Skeletal muscle satellite cell (primary cell): ENCODE measurements around the gene SYCP1.
"Not testable (repeated sequence)": the region's sequence is repeated elsewhere in the genome, so short reads cannot be mapped to it uniquely, and the experiment has no call there.

Experiments used
- H3K27me3 ChIP-seq: 2 replicates; pipeline ENCODE4 v1.7.0; 2013; ENCODE audit warnings: low read length; ENCODE audit not compliant: control insufficient read depth, insufficient read depth
- H3K36me3 ChIP-seq: 2 replicates; pipeline ENCODE4 v1.7.0; 2013; ENCODE audit warnings: mild to moderate bottlenecking, control low read depth, low read length; ENCODE audit not compliant: insufficient read depth
- H3K4me1 ChIP-seq: 2 replicates; pipeline ENCODE4 v1.7.0; 2013; ENCODE audit warnings: low read length; ENCODE audit not compliant: control insufficient read depth, insufficient read depth
- H3K4me2 ChIP-seq: 2 replicates; pipeline ENCODE4 v1.7.0; 2013; ENCODE audit warnings: mild to moderate bottlenecking, low read length
- H3K4me3 ChIP-seq: 2 replicates; pipeline ENCODE4 v1.7.0; 2013; ENCODE audit warnings: low read length
- H3K9ac ChIP-seq: 2 replicates; pipeline ENCODE4 v1.7.0; 2013; ENCODE audit warnings: mild to moderate bottlenecking, low read depth, low read length, moderate library complexity
- H3K9me3 ChIP-seq: replicated peaks from 2 replicates; pipeline ENCODE4 v1.7.0; 2013; ENCODE audit warnings: mild to moderate bottlenecking, control low read depth, low read length

Gene SYCP1

GRCh38 chr1:114892194-114892918, 37.7 kb downstream of the SYCP1 start:
- no peak overlapping the region for H3K4me3 ChIP-seq
- no peak overlapping the region for H3K9ac ChIP-seq
- no peak overlapping the region for H3K4me2 ChIP-seq
- no peaks in the 10 kb centered on the region for H3K36me3 ChIP-seq
- H3K9me3 ChIP-seq = no peaks in the 10 kb centered on the region
- H3K27me3 ChIP-seq = peaks cover 60% of the 10 kb centered on the region
- H3K4me1 ChIP-seq = no peaks in the 10 kb centered on the region

- H3K9ac ChIP-seq = no peak overlapping the region
- H3K36me3 ChIP-seq = no peaks in the 10 kb centered on the region
- peaks cover 59% of the 10 kb centered on the region for H3K27me3 ChIP-seq
- no peak overlapping the region for H3K4me2 ChIP-seq
- H3K4me3 ChIP-seq = no peak overlapping the region
- no peaks in the 10 kb centered on the region for H3K9me3 ChIP-seq
- H3K4me1 ChIP-seq = no peaks in the 10 kb centered on the region
Observed at GRCh38 chr1:114896795-114897194, 42.1 kb downstream of the SYCP1 start.

GRCh38 chr1:114901814-114902213, 47.2 kb downstream of the SYCP1 start:
- Histone ChIP-seq H3K9ac (no peak overlapping the region), H3K36me3 (no peaks in the 10 kb centered on the region), H3K27me3 (peaks cover 35% of the 10 kb centered on the region), H3K9me3 (no peaks in the 10 kb centered on the region), H3K4me1 (no peaks in the 10 kb centered on the region), H3K4me3 (no peak overlapping the region), H3K4me2 (no peak overlapping the region)

- no peaks in the 10 kb centered on the region for H3K36me3 ChIP-seq
Observed at GRCh38 chr1:114902343-114902742, 47.7 kb downstream of the SYCP1 start.

GRCh38 chr1:114903480-114903879, 48.8 kb downstream of the SYCP1 start:
- no peak overlapping the region for H3K4me2 ChIP-seq
- H3K27me3 ChIP-seq = peaks cover 28% of the 10 kb centered on the region
- no peak overlapping the region for H3K9ac ChIP-seq
- H3K4me1 ChIP-seq = no peaks in the 10 kb centered on the region
- no peaks in the 10 kb centered on the region for H3K36me3 ChIP-seq
- no peak overlapping the region for H3K4me3 ChIP-seq
- H3K9me3 ChIP-seq = no peaks in the 10 kb centered on the region

More at GRCh38 chr1:114902343-114902742, 47.7 kb downstream of the SYCP1 start:
- H3K4me2 ChIP-seq = no peak overlapping the region
- H3K27me3 ChIP-seq = peaks cover 30% of the 10 kb centered on the region
- H3K4me1 ChIP-seq = no peaks in the 10 kb centered on the region
- H3K9ac ChIP-seq = no peak overlapping the region
- no peak overlapping the region for H3K4me3 ChIP-seq
- H3K9me3 ChIP-seq = no peaks in the 10 kb centered on the region

GRCh38 chr1:114915720-114916119, 61.1 kb downstream of the SYCP1 start:
- not testable (repeated sequence) for H3K4me1 ChIP-seq, H3K4me2 ChIP-seq, H3K9me3 ChIP-seq, H3K4me3 ChIP-seq, H3K9ac ChIP-seq, H3K36me3 ChIP-seq
- peaks cover 42% of the 10 kb centered on the region for H3K27me3 ChIP-seq

GRCh38 chr1:114926607-114927006, 71.9 kb downstream of the SYCP1 start:
- H3K4me2 ChIP-seq = no peak overlapping the region
- H3K27me3 ChIP-seq = peaks cover 17% of the 10 kb centered on the region
- H3K9me3 ChIP-seq = no peaks in the 10 kb centered on the region
- H3K4me1 ChIP-seq = no peaks in the 10 kb centered on the region
- no peaks in the 10 kb centered on the region for H3K36me3 ChIP-seq
- H3K4me3 ChIP-seq = no peak overlapping the region
- H3K9ac ChIP-seq = no peak overlapping the region

GRCh38 chr1:114927401-114927800, 72.7 kb downstream of the SYCP1 start:
- no peaks in the 10 kb centered on the region for H3K36me3 ChIP-seq
- H3K4me3 ChIP-seq = no peak overlapping the region
- no peak overlapping the region for H3K4me2 ChIP-seq
- H3K9ac ChIP-seq = no peak overlapping the region
- H3K9me3 ChIP-seq = no peaks in the 10 kb centered on the region
- no peaks in the 10 kb centered on the region for H3K4me1 ChIP-seq
- H3K27me3 ChIP-seq = peaks cover 17% of the 10 kb centered on the region

- Histone ChIP-seq H3K36me3 (no peaks in the 10 kb centered on the region), H3K4me2 (no peak overlapping the region), H3K9me3 (no peaks in the 10 kb centered on the region), H3K9ac (no peak overlapping the region), H3K27me3 (peaks cover 29% of the 10 kb centered on the region), H3K4me1 (no peaks in the 10 kb centered on the region), H3K4me3 (no peak overlapping the region)
Observed at GRCh38 chr1:114956570-114956969, 101.9 kb downstream of the SYCP1 start.

- Histone ChIP-seq H3K36me3 (no peaks in the 10 kb centered on the region), H3K9me3 (no peaks in the 10 kb centered on the region), H3K4me1 (no peaks in the 10 kb centered on the region), H3K27me3 (peaks cover 28% of the 10 kb centered on the region), H3K4me2 (no peak overlapping the region), H3K4me3 (no peak overlapping the region), H3K9ac (no peak overlapping the region)
Observed at GRCh38 chr1:114959423-114959822, 104.8 kb downstream of the SYCP1 start.

- Histone ChIP-seq H3K9ac (no peak overlapping the region), H3K27me3 (peaks cover 31% of the 10 kb centered on the region), H3K4me2 (no peak overlapping the region), H3K36me3 (no peaks in the 10 kb centered on the region), H3K4me3 (no peak overlapping the region), H3K9me3 (no peaks in the 10 kb centered on the region), H3K4me1 (no peaks in the 10 kb centered on the region)
Observed at GRCh38 chr1:114976891-114977290, 122.2 kb downstream of the SYCP1 start.

GRCh38 chr1:114979278-114979891, 124.7 kb downstream of the SYCP1 start:
- H3K4me2 ChIP-seq = no peak overlapping the region
- no peak overlapping the region for H3K4me3 ChIP-seq
- peaks cover 10% of the 10 kb centered on the region for H3K27me3 ChIP-seq
- H3K36me3 ChIP-seq = no peaks in the 10 kb centered on the region
- no peaks in the 10 kb centered on the region for H3K9me3 ChIP-seq
- H3K9ac ChIP-seq = no peak overlapping the region
- H3K4me1 ChIP-seq = no peaks in the 10 kb centered on the region
